Measurements from ENCODE around the gene CEP97.
"Not testable (repeated sequence)": the region's sequence is repeated elsewhere in the genome, so short reads cannot be mapped to it uniquely, and the experiment has no call there.

Gene CEP97

DNA sequence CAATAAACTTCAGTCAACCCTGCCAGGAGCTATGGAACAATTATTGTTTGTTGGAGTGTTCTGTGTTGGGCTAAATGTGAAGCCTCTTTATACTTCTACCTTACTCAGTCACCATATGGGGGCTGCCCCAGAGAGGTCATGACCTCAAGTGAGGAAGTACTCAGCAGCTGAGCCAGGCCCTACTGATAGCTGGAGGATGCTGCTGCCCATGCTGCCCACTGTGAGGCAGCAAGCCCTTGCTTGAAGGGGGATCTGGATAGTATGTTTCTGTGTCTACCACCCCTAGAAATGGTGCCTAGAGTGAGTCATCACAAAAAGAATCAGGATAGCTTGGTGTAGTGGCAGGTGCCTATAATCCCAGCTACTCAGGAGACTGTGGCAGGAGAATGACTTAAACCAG is 33.4 kb upstream of the CEP97 start:
- Mint-ChIP-seq H3K4me1 (peaks cover 16% of the 10 kb centered on the region), H3K36me3 (ENCODE audit: insufficient read depth) (peaks cover 15% of the 10 kb centered on the region), H3K27me3 (no peaks in the 10 kb centered on the region)

DNA sequence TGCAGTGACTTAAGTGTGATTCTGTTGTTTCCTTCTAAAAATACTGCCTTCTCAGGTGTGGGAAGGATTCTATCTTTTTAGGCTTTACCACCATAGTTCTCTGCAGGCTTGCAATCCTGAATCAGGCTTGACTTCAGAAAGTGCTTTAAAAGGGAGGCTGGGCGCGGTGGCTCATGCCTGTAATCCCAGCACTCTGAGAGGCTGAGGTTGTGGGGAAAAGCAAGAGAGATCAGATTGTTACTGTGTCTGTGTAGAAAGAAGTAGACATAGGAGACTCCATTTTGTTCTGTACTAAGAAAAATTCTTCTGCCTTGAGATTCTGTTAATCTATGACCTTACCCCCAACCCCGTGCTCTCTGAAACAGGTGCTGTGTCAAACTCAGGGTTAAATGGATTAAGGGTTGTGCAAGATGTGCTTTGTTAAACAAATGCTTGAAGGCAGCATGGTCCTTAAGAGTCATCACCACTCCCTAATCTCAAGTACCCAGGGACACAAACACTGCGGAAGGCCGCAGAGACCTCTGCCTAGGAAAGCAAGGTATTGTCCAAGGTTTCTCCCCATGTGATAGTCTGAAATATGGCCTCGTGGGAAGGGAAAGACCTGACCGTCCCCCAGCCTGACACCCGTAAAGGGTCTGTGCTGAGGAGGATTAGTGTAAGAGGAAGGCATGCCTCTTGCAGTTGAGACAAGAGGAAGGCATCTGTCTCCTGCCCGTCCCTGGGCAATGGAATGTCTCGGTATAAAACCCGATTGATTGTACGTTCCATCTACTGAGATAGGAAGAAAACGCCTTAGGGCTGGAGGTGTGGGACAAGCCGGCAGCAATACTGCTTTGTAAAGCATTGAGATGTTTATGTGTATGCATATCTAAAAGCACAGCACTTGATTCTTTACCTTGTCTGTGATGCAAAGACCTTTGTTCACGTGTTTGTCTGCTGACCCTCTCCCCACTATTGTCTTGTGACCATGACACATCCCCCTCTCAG is 32.4 kb upstream of the CEP97 start:
- not testable (repeated sequence) for H3K9me3 Mint-ChIP-seq; DNase-seq (ENCODE audit: low spot score in 2 of 2); H3K36me3 Mint-ChIP-seq (ENCODE audit: insufficient read depth); H3K27me3 Mint-ChIP-seq; H3K4me3 Mint-ChIP-seq; H3K27ac Mint-ChIP-seq (ENCODE audit: low read depth); ATAC-seq (replicated peaks; ENCODE audit: extremely low read depth, poor library complexity, severe bottlenecking)
- H3K4me1 Mint-ChIP-seq: peaks cover 13% of the 10 kb centered on the region

More for the DNA sequence above, 33.4 kb upstream of the CEP97 start:
- H3K4me3 Mint-ChIP-seq: no peak overlapping the region
- ATAC-seq (replicated peaks; ENCODE audit: extremely low read depth, poor library complexity, severe bottlenecking): no peak
- H3K27ac Mint-ChIP-seq (ENCODE audit: low read depth): no peak overlapping the region
- H3K9me3 Mint-ChIP-seq: no peaks in the 10 kb centered on the region
- no peak for DNase-seq (ENCODE audit: low spot score in 2 of 2)

DNA sequence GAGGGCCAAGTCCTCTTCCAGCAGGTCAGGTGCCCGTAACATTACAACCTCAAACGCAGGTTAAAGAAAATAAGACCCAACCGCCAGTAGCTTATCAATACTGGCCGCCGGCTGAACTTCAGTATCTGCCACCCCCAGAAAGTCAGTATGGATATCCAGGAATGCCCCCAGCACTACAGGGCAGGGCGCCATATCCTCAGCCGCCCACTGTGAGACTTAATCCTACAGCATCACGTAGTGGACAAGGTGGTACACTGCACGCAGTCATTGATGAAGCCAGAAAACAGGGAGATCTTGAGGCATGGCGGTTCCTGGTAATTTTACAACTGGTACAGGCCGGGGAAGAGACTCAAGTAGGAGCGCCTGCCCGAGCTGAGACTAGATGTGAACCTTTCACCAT is 30.9 kb upstream of the CEP97 start:
- H3K4me1 Mint-ChIP-seq; H3K4me3 Mint-ChIP-seq; H3K27me3 Mint-ChIP-seq; H3K36me3 Mint-ChIP-seq (ENCODE audit: insufficient read depth); H3K27ac Mint-ChIP-seq (ENCODE audit: low read depth); H3K9me3 Mint-ChIP-seq: not testable (repeated sequence)
- ATAC-seq (replicated peaks; ENCODE audit: extremely low read depth, poor library complexity, severe bottlenecking): peak; percentile 72
- DNase-seq (ENCODE audit: low spot score in 2 of 2): peak in 1 of 2 donors; percentile 32

DNA sequence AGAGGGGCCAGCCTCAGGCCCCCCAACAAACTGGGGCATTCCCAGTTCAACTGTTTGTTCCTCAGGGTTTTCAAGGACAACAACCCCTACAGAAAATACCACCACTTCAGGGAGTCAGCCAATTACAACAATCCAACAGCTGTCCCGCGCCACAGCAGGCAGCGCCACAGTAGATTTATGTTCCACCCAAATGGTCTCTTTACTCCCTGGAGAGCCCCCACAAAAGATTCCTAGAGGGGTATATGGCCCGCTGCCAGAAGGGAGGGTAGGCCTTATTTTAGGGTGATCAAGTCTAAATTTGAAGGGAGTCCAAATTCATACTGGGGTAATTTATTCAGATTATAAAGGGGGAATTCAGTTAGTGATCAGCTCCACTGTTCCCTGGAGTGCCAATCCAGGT is 29.6 kb upstream of the CEP97 start:
- not testable (repeated sequence) for H3K4me3 Mint-ChIP-seq; H3K4me1 Mint-ChIP-seq; DNase-seq (ENCODE audit: low spot score in 2 of 2); H3K27ac Mint-ChIP-seq (ENCODE audit: low read depth); ATAC-seq (replicated peaks; ENCODE audit: extremely low read depth, poor library complexity, severe bottlenecking); H3K9me3 Mint-ChIP-seq; H3K36me3 Mint-ChIP-seq (ENCODE audit: insufficient read depth); H3K27me3 Mint-ChIP-seq

DNA sequence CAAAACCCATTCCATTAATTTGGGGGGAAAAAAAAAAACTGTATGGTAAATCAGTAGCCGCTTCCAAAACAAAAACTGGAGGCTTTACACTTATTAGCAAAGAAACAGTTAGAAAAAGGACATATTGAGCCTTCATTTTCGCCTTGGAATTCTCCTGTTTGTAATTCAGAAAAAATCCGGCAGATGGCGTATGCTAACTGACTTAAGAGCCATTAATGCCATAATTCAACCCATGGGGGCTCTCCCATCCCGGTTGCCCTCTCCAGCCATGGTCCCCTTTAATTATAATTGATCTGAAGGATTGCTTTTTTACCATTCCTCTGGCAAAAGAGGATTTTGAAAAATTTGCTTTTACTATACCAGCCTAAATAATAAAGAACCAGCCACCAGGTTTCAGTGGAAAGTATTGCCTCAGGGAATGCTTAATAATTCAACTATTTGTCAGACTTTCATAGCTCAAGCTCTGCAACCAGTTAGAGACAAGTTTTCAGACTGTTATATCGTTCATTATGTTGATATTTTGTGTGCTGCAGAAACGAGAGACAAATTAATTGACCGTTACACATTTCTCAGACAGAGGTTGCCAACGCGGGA is 28.5 kb upstream of the CEP97 start:
- Mint-ChIP-seq H3K4me3 (no peak overlapping the region), H3K27ac (ENCODE audit: low read depth) (no peak overlapping the region), H3K27me3 (no peaks in the 10 kb centered on the region), H3K9me3 (no peaks in the 10 kb centered on the region), H3K36me3 (ENCODE audit: insufficient read depth) (no peaks in the 10 kb centered on the region), H3K4me1 (no peaks in the 10 kb centered on the region)
- peak in 1 of 2 donors; percentile 33 for DNase-seq (ENCODE audit: low spot score in 2 of 2)
- ATAC-seq (replicated peaks; ENCODE audit: extremely low read depth, poor library complexity, severe bottlenecking): no peak

DNA sequence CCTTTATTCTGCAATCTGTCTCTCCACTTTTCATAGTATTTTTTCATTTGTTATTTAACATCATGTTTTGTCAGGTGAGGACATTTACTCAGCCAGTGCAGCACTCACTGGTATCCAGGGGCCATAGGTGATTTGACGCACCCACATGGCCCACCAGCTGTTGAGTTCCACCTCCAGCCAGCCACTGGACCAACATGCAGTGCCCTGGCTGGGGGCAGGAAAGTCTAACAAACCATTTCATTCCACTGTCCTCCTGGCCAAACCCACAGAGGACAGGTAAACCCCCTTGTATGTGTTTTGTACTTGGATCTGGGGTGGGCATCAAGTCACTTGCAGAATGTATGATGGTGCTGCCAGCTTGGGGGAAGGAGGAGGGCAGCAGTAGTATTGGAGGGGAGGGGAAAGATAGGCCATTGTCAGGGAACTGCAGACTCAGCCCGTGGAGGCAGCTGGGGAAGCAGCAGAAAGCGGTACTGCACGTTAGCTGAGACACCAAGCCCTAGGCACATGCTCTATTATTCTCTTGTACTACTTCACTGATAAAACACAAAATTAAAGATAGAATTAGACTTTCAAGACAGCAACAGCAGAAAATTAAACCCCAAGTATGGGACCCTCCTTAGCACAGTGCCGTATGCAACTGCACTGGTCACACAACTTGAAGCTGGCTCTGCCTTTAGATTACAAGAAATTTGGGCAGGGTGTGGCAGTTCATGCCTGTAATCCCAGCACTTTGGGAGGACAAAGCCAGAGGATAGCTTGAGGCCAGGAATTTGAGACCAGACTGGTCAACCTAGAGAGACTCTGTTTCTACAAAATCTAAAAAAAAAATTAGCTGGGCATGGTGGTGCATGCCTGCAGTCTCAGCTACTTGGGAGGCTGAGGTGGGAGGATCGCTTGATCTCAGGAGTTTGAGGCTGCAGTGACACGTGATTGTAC is 22.4 kb upstream of the CEP97 start:
- ATAC-seq (replicated peaks; ENCODE audit: extremely low read depth, poor library complexity, severe bottlenecking): no peak
- DNase-seq (ENCODE audit: low spot score in 2 of 2): no peak
- H3K4me3 Mint-ChIP-seq: no peak overlapping the region
- no peaks in the 10 kb centered on the region for H3K9me3 Mint-ChIP-seq
- no peaks in the 10 kb centered on the region for H3K4me1 Mint-ChIP-seq
- no peaks in the 10 kb centered on the region for H3K36me3 Mint-ChIP-seq (ENCODE audit: insufficient read depth)
- H3K27ac Mint-ChIP-seq (ENCODE audit: low read depth): no peak overlapping the region
- no peaks in the 10 kb centered on the region for H3K27me3 Mint-ChIP-seq

DNA sequence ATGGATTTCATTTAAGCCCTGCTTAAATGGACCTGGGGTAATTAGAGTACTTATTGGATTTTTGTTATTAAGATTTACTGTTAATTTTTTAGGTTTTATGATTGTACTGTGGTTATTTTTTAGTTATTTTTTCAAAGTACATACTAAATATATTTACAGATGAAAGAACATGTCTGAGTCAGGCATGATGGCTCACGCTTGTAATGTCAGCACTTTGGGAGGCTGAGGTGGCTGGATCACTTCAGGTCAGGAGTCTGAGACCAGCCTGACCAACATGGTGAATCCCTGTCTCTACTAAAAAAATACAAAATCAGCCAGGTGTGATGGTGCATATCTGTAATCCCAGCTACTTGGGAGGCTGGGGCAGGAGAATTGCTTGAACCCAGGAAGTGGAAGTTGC is 21.7 kb upstream of the CEP97 start:
- DNase-seq (ENCODE audit: low spot score in 2 of 2): no peak
- no peaks in the 10 kb centered on the region for H3K27me3 Mint-ChIP-seq
- H3K36me3 Mint-ChIP-seq (ENCODE audit: insufficient read depth): no peaks in the 10 kb centered on the region
- ATAC-seq (replicated peaks; ENCODE audit: extremely low read depth, poor library complexity, severe bottlenecking): no peak
- H3K9me3 Mint-ChIP-seq: no peaks in the 10 kb centered on the region
- no peak overlapping the region for H3K4me3 Mint-ChIP-seq
- no peak overlapping the region for H3K27ac Mint-ChIP-seq (ENCODE audit: low read depth)
- no peaks in the 10 kb centered on the region for H3K4me1 Mint-ChIP-seq

DNA sequence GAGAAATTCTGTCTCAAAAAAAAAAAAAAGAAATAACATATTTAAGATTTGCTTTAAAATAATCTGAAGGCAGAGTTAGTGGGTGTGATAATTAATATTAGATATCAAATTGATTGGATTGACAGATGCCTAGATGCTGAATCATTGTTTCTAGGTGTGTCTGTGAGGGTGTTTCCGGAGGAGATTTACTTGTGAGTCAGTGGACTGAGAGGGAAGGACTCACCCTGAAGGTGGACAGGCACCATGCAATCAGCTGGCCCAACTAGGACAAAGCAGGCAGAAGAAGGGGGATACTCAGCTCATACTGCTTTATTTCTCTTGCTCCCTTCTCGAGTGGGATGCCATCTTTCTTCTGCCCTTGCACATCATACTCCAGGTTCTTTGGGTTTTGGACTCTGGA is 21.2 kb upstream of the CEP97 start:
- no peak for ATAC-seq (replicated peaks; ENCODE audit: extremely low read depth, poor library complexity, severe bottlenecking)
- no peak overlapping the region for H3K4me3 Mint-ChIP-seq

DNA sequence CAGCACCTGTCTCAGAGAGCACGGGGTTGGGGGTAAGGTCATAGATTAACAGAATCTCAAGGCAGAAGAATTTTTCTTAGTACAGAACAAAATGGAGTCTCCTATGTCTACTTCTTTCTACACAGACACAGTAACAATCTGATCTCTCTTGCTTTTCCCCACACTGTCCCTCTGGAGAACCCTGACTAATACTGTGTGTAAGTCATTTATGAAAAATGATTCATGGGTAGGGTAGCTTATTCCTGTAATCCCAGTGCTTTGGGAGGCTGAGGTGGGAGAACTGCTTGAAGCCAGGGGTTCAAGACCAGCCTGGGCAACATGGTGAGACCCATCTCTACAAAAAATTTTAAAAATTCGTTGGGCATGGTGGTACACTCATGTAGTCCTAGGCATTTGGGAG is 19.8 kb upstream of the CEP97 start:
- not testable (repeated sequence) for H3K4me1 Mint-ChIP-seq; H3K4me3 Mint-ChIP-seq; H3K27ac Mint-ChIP-seq (ENCODE audit: low read depth); H3K9me3 Mint-ChIP-seq; DNase-seq (ENCODE audit: low spot score in 2 of 2); H3K36me3 Mint-ChIP-seq (ENCODE audit: insufficient read depth); H3K27me3 Mint-ChIP-seq; ATAC-seq (replicated peaks; ENCODE audit: extremely low read depth, poor library complexity, severe bottlenecking)

More for the DNA sequence above, 21.2 kb upstream of the CEP97 start:
- no peak overlapping the region for H3K27ac Mint-ChIP-seq (ENCODE audit: low read depth)
- H3K27me3 Mint-ChIP-seq: no peaks in the 10 kb centered on the region
- no peaks in the 10 kb centered on the region for H3K9me3 Mint-ChIP-seq
- DNase-seq (ENCODE audit: low spot score in 2 of 2): no peak
- no peaks in the 10 kb centered on the region for H3K36me3 Mint-ChIP-seq (ENCODE audit: insufficient read depth)
- H3K4me1 Mint-ChIP-seq: no peaks in the 10 kb centered on the region

DNA sequence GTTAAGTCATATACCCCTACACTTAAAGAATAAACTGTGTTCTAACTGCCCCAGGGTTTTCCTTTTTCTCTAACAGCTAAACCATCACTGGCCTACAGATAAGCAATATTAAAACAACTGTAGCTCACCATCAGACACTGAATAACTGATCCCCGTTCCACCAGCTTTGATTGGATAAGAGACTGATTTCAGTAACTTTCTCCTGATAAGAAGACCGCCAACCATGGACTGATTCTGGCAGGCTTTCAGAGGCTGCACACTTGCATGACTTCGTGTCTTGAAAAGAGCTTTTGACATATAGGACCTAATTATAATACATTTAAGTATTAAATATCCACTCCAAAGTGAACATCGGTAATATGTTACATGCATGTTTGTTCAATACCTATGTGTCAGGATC is 15.3 kb upstream of the CEP97 start:
- Mint-ChIP-seq H3K36me3 (ENCODE audit: insufficient read depth) (no peaks in the 10 kb centered on the region), H3K4me1 (no peaks in the 10 kb centered on the region), H3K27ac (ENCODE audit: low read depth) (no peak overlapping the region), H3K9me3 (no peaks in the 10 kb centered on the region), H3K27me3 (no peaks in the 10 kb centered on the region), H3K4me3 (no peak overlapping the region)
- ATAC-seq (replicated peaks; ENCODE audit: extremely low read depth, poor library complexity, severe bottlenecking) (no peak), DNase-seq (ENCODE audit: low spot score in 2 of 2) (no peak)

DNA sequence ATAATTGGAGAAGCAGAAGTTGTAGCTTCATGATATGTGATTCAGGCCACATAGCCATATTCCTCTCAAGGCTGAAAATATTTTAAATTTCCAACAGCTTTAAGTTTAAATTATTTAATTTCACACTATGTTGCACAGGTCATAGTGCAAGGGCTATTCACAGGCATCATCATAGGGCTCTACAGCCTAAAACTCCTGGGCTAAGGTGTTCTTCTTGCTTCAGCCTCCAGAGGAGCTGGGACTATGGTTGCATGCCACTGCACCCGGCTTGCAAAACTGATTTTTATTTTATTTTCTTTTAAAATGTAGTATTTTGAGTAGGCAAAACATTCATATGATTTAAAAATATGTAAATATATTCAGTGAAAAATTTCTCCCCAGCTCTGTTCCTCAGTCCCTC is 6.0 kb upstream of the CEP97 start:
- Mint-ChIP-seq H3K27ac (ENCODE audit: low read depth) (no peak overlapping the region), H3K4me3 (no peak overlapping the region), H3K27me3 (no peaks in the 10 kb centered on the region), H3K4me1 (peaks cover 19% of the 10 kb centered on the region), H3K9me3 (no peaks in the 10 kb centered on the region), H3K36me3 (ENCODE audit: insufficient read depth) (peaks cover 3% of the 10 kb centered on the region)
- ATAC-seq (replicated peaks; ENCODE audit: extremely low read depth, poor library complexity, severe bottlenecking) (no peak), DNase-seq (ENCODE audit: low spot score in 2 of 2) (no peak)

DNA sequence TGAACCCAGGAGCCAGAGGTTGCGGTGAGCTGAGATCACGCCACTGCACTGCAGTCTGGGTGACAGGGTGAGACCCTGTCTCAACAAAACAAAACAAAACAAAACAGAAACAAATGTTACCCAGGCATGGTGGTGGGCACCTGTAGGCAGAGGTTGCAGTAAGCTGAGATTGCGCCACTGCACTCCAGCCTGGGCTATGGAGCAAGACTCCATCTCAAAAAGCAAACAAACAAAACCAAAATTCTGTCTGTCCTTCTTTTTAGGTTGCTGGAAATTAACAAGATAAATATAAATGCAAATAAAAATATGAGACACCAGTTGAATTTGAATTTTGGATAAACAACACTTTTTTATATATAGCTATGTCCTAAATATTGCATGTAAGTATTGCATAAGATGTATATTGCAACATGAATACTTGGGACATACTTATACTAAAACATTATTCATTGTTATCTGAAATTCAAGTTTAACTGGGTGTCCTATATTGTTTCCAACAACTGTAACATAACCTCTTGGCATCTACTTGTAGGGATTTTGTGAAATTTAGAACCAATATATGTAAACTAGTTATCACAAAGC is 4.7 kb upstream of the CEP97 start:
- H3K4me1 Mint-ChIP-seq: peaks cover 26% of the 10 kb centered on the region
- no peaks in the 10 kb centered on the region for H3K9me3 Mint-ChIP-seq
- ATAC-seq (replicated peaks; ENCODE audit: extremely low read depth, poor library complexity, severe bottlenecking) (no peak), DNase-seq (ENCODE audit: low spot score in 2 of 2) (no peak)
- no peak overlapping the region for H3K27ac Mint-ChIP-seq (ENCODE audit: low read depth)
- H3K27me3 Mint-ChIP-seq: no peaks in the 10 kb centered on the region
- no peak overlapping the region for H3K4me3 Mint-ChIP-seq
- peaks cover 5% of the 10 kb centered on the region for H3K36me3 Mint-ChIP-seq (ENCODE audit: insufficient read depth)
